ENCODE results near the gene NAV2. TPM values are rescaled to one million over a fixed set of nuclear protein-coding genes. Genes with fewer than 3 reads are reported as not detected.
A peak's percentile ranks its signal among the peaks of the same experiment; 100 is the strongest.

Gene NAV2
- total RNA-seq, 1 experiment from 2014 or later = 23.3 TPM

DNA sequence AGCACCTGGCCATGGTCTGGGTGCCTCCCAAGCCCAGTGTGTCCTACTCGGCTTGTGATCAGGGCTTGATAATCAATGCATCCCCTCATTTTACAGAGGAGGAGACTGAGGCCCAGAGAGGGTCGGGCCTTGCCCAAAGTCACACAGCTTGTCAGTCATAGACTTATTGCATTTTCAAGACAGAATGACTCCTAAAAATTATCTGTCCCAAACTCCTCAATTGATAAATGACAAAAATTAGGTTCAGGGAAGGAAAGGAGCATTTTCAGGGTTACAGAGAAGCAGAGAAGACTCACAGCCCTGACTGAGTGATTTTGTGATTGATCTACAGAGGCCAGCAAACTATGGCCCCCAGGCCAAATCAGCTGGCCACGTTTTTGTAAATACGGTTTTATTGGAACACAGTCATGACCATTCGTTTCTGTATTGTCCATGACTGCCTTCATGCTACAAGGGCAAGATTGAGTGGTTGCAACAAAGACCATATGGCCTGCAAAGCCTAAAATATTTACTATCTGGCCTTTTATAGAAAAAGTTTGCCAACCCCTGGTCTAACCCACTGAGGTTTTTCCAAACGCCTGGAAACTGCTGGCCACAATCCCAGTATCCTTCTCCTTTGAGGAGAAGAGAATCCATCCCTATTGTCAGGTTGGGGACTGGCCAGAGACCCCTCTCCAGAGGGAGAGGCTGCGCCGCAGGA, 35.1 kb upstream of the NAV2 start:
- no TSS peak for BruUV-seq (replicated peaks)
- peaks cover 6% of the 10 kb centered on the region; the same call in 1 of the 2 replicates for H3F3A ChIP-seq (ENCODE audit: insufficient read depth, low read depth)
- no peak overlapping the region for H3K27ac ChIP-seq
- no peak overlapping the region for H3K4me2 ChIP-seq
- no peaks in the 10 kb centered on the region for H3K27me3 ChIP-seq (ENCODE audit: insufficient read depth, low read depth)
- H3K9me3 ChIP-seq (ENCODE audit: insufficient read depth, low read depth) = no peaks in the 10 kb centered on the region
- DNase-seq = no peak
- TF ChIP-seq CTCF (conservative IDR thresholded peaks at IDR 0.05) = no peak
- no peak for TF ChIP-seq EZH2 (IDR thresholded peaks at IDR 0.05; ENCODE audit: low read depth)
- POLR2A ChIA-PET (ENCODE audit: unreplicated experiment) = no interaction called here
- H3K4me1 ChIP-seq (replicated peaks; ENCODE audit: insufficient read depth) = peaks cover 42% of the 10 kb centered on the region
- no peak overlapping the region for H3K4me3 ChIP-seq
- H3K36me3 ChIP-seq (ENCODE audit: low read depth) = no peaks in the 10 kb centered on the region
- CTCF ChIA-PET = no interaction called here
- intact Hi-C loops (cut with micrococcal nuclease; ENCODE audit: unreplicated experiment) = no loop called here
- H3K9me2 ChIP-seq (ENCODE audit: insufficient read depth) = no peaks in the 10 kb centered on the region
- H2AFZ ChIP-seq = no peak overlapping the region
- no peaks in the 10 kb centered on the region for H4K20me1 ChIP-seq (ENCODE audit: insufficient read depth)
- no peaks in the 10 kb centered on the region for H3K79me2 ChIP-seq (ENCODE audit: low read depth)

DNA sequence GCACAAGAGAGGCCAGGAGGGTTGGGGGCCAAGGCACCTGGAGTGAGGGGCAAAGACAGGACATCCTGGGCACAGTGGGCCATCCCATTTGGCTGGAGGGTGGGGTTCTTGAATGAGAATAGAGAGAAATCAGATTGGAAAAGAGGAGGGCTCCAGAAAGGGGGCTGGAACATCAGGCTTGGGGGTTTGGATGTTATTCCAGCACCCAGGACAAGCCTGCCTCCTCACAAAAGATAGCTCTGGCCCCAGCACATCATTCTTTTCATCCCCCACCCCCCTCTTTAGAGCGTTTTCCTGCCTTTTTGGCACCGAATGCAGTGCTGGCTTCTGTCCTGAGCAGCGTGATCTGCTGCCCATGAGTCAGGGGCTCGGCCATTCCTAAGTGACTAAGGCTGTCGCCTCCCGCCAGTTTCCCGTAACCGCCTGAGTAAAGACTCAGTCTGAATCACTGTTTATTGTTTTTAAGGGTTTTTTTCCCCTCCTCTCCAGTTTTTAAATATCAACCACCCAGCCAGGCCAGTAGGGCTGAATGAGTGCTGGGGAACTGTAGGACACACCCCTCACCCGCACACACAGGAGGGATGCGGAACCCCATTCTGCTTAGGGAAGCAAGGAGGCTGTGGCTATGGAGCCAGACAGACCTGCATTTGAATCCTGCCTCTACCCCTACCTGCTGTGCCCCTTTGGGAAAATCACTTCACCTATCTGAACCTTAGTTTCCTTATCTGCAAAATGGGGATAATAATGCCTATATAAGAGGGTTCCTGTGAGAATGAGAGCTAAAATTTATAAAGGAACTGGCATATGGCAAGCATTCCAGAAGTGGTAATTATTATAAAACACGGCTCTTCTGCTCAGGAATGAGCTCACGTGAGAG, 32.4 kb upstream of the NAV2 start:
- H3K36me3 ChIP-seq (ENCODE audit: low read depth) = no peaks in the 10 kb centered on the region
- H3K9me3 ChIP-seq (ENCODE audit: insufficient read depth, low read depth) = no peaks in the 10 kb centered on the region
- ChIA-PET CTCF (interaction anchor here (0.7 kb wide), 1 partner anchor 451 kb away, joined by 3 read pairs; no protein-coding TSS in a partner anchor), POLR2A (ENCODE audit: unreplicated experiment) (interaction anchor here (0.6 kb wide), 2 partner anchors 32 to 74 kb away, joined by 7 to 8 read pairs; partner anchors contain the start of gene NAV2)
- peaks cover 41% of the 10 kb centered on the region for H3K4me1 ChIP-seq (replicated peaks; ENCODE audit: insufficient read depth)
- H3K4me2 ChIP-seq = peak overlapping the region; percentile 51
- no peaks in the 10 kb centered on the region for H4K20me1 ChIP-seq (ENCODE audit: insufficient read depth)
- peak; percentile 84 to 92 for DNase-seq
- no peaks in the 10 kb centered on the region for H3K79me2 ChIP-seq (ENCODE audit: low read depth)
- H3K27me3 ChIP-seq (ENCODE audit: insufficient read depth, low read depth) = no peaks in the 10 kb centered on the region
- no peaks in the 10 kb centered on the region for H3K9me2 ChIP-seq (ENCODE audit: insufficient read depth)
- no peak overlapping the region for H3K4me3 ChIP-seq
- peaks cover 6% of the 10 kb centered on the region; the same call in 1 of the 2 replicates for H3F3A ChIP-seq (ENCODE audit: insufficient read depth, low read depth)
- TSS peak; percentile 93 for BruUV-seq (replicated peaks)
- peak overlapping the region; percentile 74 for H3K27ac ChIP-seq
- intact Hi-C loops (cut with micrococcal nuclease; ENCODE audit: unreplicated experiment) = loop anchor here (5.0 kb wide), 1 partner anchor 33 kb away; no protein-coding TSS in a partner anchor
- TF ChIP-seq EZH2 (IDR thresholded peaks at IDR 0.05; ENCODE audit: low read depth) = no peak
- 0 out of 2 replicates have a peak, but pooled peaks have one; percentile 24 for TF ChIP-seq CTCF (conservative IDR thresholded peaks at IDR 0.05)
- peak overlapping the region; percentile 61; the same call in 1 of the 2 replicates for H2AFZ ChIP-seq

GRCh38 chr11:19680829-19681368, 31.7 kb upstream of the NAV2 start:
- Histone ChIP-seq H3K27ac (peak overlapping the region; percentile 74), H3K9me2 (ENCODE audit: insufficient read depth) (no peaks in the 10 kb centered on the region), H3K79me2 (ENCODE audit: low read depth) (no peaks in the 10 kb centered on the region), H3F3A (ENCODE audit: insufficient read depth, low read depth) (peaks cover 6% of the 10 kb centered on the region; the same call in 1 of the 2 replicates), H4K20me1 (ENCODE audit: insufficient read depth) (no peaks in the 10 kb centered on the region), H3K4me3 (no peak overlapping the region), H3K9me3 (ENCODE audit: insufficient read depth, low read depth) (no peaks in the 10 kb centered on the region), H3K36me3 (ENCODE audit: low read depth) (no peaks in the 10 kb centered on the region), H3K27me3 (ENCODE audit: insufficient read depth, low read depth) (no peaks in the 10 kb centered on the region), H3K4me2 (peak overlapping the region; percentile 40), H3K4me1 (replicated peaks; ENCODE audit: insufficient read depth) (peaks cover 35% of the 10 kb centered on the region), H2AFZ (no peak overlapping the region)
- intact Hi-C loops (cut with micrococcal nuclease; ENCODE audit: unreplicated experiment) = loop anchor here (5.0 kb wide), 1 partner anchor 34 kb away; no protein-coding TSS in a partner anchor
- ChIA-PET CTCF (no interaction called here), POLR2A (ENCODE audit: unreplicated experiment) (no interaction called here)
- no TSS peak for BruUV-seq (replicated peaks)
- no peak for DNase-seq
- TF ChIP-seq EZH2 (IDR thresholded peaks at IDR 0.05; ENCODE audit: low read depth) (no peak), CTCF (conservative IDR thresholded peaks at IDR 0.05) (0 out of 2 replicates have a peak, but pooled peaks have one; percentile 5)

All from PC-9 (cell line).